HuH-7.5 (cell line): ENCODE data around the gene GLOD5.
A peak's percentile ranks its signal among the peaks of the same experiment; 100 is the strongest.

Experiments
- DNase-seq: peaks from one replicate; pipeline ENCODE4 v3.0.0; 2011; ENCODE audit warnings: low spot score

Gene GLOD5

GRCh38 chrX:48754238-48754637 is 7.3 kb upstream of the GLOD5 start:
- DNase-seq: peak; percentile 30

- no peak for DNase-seq
Observed at GRCh38 chrX:48769230-48769629, 7.7 kb downstream of the GLOD5 start.

- no peak for DNase-seq
Observed at GRCh38 chrX:48770296-48770695, 8.7 kb downstream of the GLOD5 start.

- DNase-seq: no peak
Observed at GRCh38 chrX:48772602-48773001, 11.1 kb downstream of the GLOD5 start.

GRCh38 chrX:48776818-48777439 is 15.4 kb downstream of the GLOD5 start:
- DNase-seq: no peak

- no peak for DNase-seq
Observed at GRCh38 chrX:48779399-48779798, 17.9 kb downstream of the GLOD5 start.

GRCh38 chrX:48781705-48782104 is 20.2 kb downstream of the GLOD5 start:
- no peak for DNase-seq

- DNase-seq: no peak
Observed at GRCh38 chrX:48782216-48782615, 20.7 kb downstream of the GLOD5 start.

GRCh38 chrX:48782795-48783194 is 21.2 kb downstream of the GLOD5 start:
- no peak for DNase-seq

- no peak for DNase-seq
Observed at GRCh38 chrX:48784726-48785125, 23.2 kb downstream of the GLOD5 start.

GRCh38 chrX:48785186-48785539 is 23.6 kb downstream of the GLOD5 start:
- no peak for DNase-seq

- no peak for DNase-seq
Observed at GRCh38 chrX:48785540-48786214, 24.1 kb downstream of the GLOD5 start.

GRCh38 chrX:48786341-48786800 is 24.8 kb downstream of the GLOD5 start, which contains the start of gene GATA1:
Gene GATA1 (plus strand): TSS chrX:48786590. CDS start chrX:48791110, 4,520 bp downstream.
- DNase-seq: no peak

- DNase-seq: no peak
Observed at GRCh38 chrX:48786825-48787504, 25.4 kb downstream of the GLOD5 start.

GRCh38 chrX:48787505-48788443 is 26.2 kb downstream of the GLOD5 start:
- DNase-seq: no peak

- no peak for DNase-seq
Observed at GRCh38 chrX:48789366-48790220, 28.0 kb downstream of the GLOD5 start.

- DNase-seq: no peak
Observed at GRCh38 chrX:48790477-48790876, 28.9 kb downstream of the GLOD5 start.

GRCh38 chrX:48791063-48791820 is 29.7 kb downstream of the GLOD5 start:
- no peak for DNase-seq

- no peak for DNase-seq
Observed at GRCh38 chrX:48792219-48792618, 30.7 kb downstream of the GLOD5 start.

- DNase-seq: no peak
Observed at GRCh38 chrX:48793935-48794334, 32.4 kb downstream of the GLOD5 start.
